Mononuclear cell (primary cell): ENCODE measurements around the gene SOAT2. TPM values are rescaled to one million over a fixed set of nuclear protein-coding genes. Genes with fewer than 3 reads are reported as not detected.

Source experiments
- H3K27me3 ChIP-seq: 2 replicates; pipeline ENCODE4 v1.6.0; 2011; ENCODE audit warnings: low read length, control low read depth; ENCODE audit not compliant: insufficient read depth
- H3K4me1 ChIP-seq: 2 replicates; pipeline ENCODE4 v1.5.1; 2011; ENCODE audit warnings: mild to moderate bottlenecking, low read length, control low read depth; ENCODE audit not compliant: insufficient read depth
- H3K4me3 ChIP-seq: 2 replicates; pipeline ENCODE4 v1.5.1; 2011; ENCODE audit warnings: mild to moderate bottlenecking, low read length, moderate library complexity
- H3K9me3 ChIP-seq: 2 replicates; pipeline ENCODE4 v1.5.1; 2011; ENCODE audit warnings: low read depth, mild to moderate bottlenecking, control low read depth, low read length
- total RNA-seq: library from RNA; depleted of rRNA; stranded (reverse); fragments of >200 nt; gene quantifications from one replicate; pipeline ENCODE4 v1.2.3, GENCODE V29; 2012

The SOAT2 gene
- total RNA-seq, 1 donor, result 0.21 TPM

DNA sequence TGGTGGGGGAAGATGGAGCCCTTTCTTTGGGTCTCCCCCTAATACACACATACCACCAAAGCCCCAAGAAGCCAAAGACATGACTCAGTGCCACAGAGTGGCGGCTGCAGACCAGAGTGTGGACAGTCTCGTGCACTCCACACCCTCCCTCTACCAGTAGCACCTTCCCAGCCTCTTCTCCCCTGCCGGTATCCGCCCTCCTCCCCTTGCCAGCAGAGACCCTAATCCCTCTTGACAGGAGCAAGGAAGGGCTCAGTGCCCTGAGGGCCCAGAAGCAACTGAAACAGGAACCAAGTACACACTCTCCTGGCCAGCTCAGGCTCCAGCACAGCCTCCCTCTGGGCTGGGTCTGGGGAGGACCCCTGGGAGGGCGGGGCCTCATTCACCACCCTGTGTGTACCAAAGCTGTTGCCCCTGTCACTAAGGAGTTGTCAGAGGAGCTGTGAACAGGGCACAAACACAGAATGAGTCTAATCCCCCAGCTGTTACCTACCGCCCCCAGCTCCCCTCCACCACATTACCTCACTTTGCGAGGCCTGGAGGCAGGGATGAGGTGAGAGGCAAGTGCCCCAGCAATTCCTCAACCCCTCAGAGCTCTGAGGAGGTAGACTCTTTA is 32.3 kb upstream of the SOAT2 start:
- H3K27me3 ChIP-seq, result no peaks in the 10 kb centered on the region
- peaks cover 25% of the 10 kb centered on the region for H3K4me1 ChIP-seq
- no peaks in the 10 kb centered on the region for H3K9me3 ChIP-seq
- no peak overlapping the region for H3K4me3 ChIP-seq

- no peak overlapping the region for H3K4me3 ChIP-seq
- H3K9me3 ChIP-seq, result no peaks in the 10 kb centered on the region
- peaks cover 25% of the 10 kb centered on the region for H3K4me1 ChIP-seq
- H3K27me3 ChIP-seq, result no peaks in the 10 kb centered on the region
Observed at GRCh38 chr12:53071591-53072551, 31.4 kb upstream of the SOAT2 start.

- H3K4me1 ChIP-seq, result peaks cover 41% of the 10 kb centered on the region
- no peak overlapping the region for H3K4me3 ChIP-seq
- H3K27me3 ChIP-seq, result no peaks in the 10 kb centered on the region
- H3K9me3 ChIP-seq, result no peaks in the 10 kb centered on the region
Observed at GRCh38 chr12:53073881-53074280, 29.4 kb upstream of the SOAT2 start.

DNA sequence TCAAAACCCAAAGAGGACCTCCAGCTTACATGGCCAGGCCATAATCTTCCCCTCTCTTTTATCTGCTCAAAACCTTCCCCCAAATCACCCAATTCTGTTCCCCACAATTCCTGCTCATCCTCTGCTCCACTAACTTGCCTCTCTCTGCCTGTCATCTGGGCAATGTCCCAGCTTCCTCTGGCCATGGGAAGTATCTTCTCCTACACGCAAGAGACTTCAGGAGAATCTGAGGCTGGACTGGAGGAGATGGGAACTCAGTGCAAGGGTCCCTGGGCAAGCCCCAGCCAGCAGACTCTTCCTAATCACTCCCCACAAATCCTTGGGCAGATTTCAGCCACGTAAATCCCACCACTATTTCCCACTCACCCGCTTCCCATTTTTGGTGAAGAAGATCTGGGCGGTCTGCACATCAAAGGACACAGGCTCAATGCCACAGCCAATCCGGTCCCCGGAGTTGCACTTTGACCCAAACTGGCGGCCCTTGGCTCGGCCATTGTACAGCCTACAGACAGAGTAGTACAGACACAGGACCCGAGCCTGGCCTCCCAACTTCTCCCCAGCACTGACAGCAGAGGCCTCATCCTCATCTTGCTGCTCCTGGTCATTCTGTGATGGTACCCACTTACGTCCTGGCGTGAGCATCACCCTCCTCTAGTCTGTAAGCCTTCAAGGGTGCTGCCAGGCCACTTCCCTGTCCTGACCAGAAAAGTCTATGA is 28.8 kb upstream of the SOAT2 start:
- no peaks in the 10 kb centered on the region for H3K27me3 ChIP-seq
- no peak overlapping the region for H3K4me3 ChIP-seq
- H3K9me3 ChIP-seq, result no peaks in the 10 kb centered on the region
- H3K4me1 ChIP-seq, result peaks cover 41% of the 10 kb centered on the region

DNA sequence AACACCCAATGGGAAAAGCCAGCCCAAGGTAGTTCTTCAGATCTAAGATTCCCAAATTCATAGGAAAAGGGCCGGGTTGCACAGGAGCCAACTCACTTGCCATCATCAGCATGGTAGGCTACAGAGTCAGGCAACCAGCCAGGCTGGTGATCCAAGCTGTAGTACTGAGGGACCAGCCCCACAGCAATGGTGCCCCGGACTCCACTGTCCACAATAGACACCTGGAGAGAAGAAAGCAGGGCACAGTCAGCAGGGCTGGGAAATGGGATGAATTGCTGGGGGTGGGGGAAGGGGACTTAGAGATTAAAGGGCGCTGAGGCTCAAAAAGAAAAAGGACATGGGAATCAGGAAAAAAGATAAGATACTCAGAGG is 28.3 kb upstream of the SOAT2 start:
- Histone ChIP-seq H3K27me3 (no peaks in the 10 kb centered on the region), H3K4me3 (no peak overlapping the region), H3K9me3 (no peaks in the 10 kb centered on the region), H3K4me1 (peaks cover 45% of the 10 kb centered on the region)

- H3K27me3 ChIP-seq, result no peaks in the 10 kb centered on the region
- no peaks in the 10 kb centered on the region for H3K9me3 ChIP-seq
- peaks cover 42% of the 10 kb centered on the region for H3K4me1 ChIP-seq
- no peak overlapping the region for H3K4me3 ChIP-seq
Observed at GRCh38 chr12:53076461-53076860, 26.8 kb upstream of the SOAT2 start.

GRCh38 chr12:53077030-53077429 is 26.3 kb upstream of the SOAT2 start:
- H3K27me3 ChIP-seq, result no peaks in the 10 kb centered on the region
- H3K4me1 ChIP-seq, result peaks cover 40% of the 10 kb centered on the region
- H3K9me3 ChIP-seq, result no peaks in the 10 kb centered on the region
- no peak overlapping the region for H3K4me3 ChIP-seq

- Histone ChIP-seq H3K4me1 (peaks cover 25% of the 10 kb centered on the region), H3K9me3 (no peaks in the 10 kb centered on the region), H3K4me3 (peak overlapping the region; percentile 62), H3K27me3 (no peaks in the 10 kb centered on the region)
Observed at GRCh38 chr12:53078425-53079225, 24.7 kb upstream of the SOAT2 start.

DNA sequence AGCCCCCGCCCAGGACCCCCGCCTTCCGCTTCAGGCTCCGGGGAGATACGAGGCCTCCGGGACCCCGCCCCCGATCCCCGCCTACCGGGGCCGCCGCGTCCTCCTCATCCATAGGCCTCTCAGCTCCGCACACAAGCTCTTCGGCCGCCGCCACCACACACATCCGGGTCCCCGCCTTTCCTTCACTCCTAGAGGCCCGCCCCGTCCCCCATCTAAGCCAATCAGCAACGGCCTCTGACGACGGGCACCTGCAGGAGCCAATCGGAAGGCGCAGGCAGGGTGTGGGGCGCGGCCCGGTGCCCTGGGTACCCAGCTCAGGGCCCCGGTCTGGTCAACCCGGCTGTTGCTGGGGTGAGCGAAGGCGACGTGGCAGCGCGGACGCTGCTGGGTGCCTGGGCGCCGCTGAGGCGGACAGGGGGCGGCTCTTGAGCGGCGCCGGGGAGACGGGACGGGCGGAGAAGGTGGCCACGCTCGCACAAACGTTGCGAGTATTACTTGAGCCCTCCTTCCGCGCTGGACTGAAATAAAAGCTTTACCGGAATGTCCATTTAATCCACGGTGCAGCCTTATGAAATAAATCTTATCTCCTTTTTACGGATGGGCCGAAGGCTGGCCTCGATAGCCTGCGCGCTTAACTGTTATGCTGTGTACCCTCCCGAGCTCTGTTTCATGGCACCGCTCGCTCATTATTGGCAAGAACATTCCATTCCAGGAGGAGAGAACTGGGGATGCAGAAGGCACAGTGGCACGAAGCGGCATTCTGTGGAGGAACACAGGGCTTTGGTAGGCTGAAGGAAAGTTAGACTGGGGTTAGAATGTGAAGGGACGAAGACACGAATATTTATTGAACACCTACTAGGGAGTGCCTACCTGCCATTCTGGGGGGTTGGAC is 23.8 kb upstream of the SOAT2 start, which contains the start of gene SPRYD3:
SPRYD3 (minus strand) TSS at position 165 of the 892 bp plus-strand sequence; CDS start at position 108, 57 bp downstream.
- H3K27me3 ChIP-seq, result no peaks in the 10 kb centered on the region
- no peaks in the 10 kb centered on the region for H3K9me3 ChIP-seq
- peaks cover 21% of the 10 kb centered on the region for H3K4me1 ChIP-seq
- peak within 1 kb of the TSS; percentile 62 for H3K4me3 ChIP-seq

GRCh38 chr12:53082637-53083175 is 20.6 kb upstream of the SOAT2 start:
- Histone ChIP-seq H3K9me3 (no peaks in the 10 kb centered on the region), H3K27me3 (no peaks in the 10 kb centered on the region), H3K4me3 (no peak overlapping the region), H3K4me1 (peaks cover 17% of the 10 kb centered on the region)

DNA sequence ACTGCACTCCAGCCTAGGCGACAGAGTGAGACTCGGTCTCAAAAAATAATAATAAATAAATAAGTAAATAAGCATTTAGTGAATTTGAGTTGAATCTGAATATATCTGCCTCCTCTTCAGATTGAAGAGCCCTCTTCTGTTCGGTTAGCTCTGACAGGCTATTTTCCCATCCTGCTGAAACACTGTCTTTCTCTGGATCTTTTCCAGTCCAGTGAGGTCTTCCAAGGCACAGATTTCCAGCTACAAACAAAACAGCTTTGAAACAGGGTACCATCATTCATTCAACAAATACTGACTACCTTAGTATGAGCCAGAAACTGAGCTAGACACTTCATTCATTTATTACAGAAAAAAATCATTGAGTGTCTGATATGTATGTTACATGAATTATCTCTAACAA is 16.9 kb upstream of the SOAT2 start:
- no peaks in the 10 kb centered on the region for H3K27me3 ChIP-seq
- no peaks in the 10 kb centered on the region for H3K9me3 ChIP-seq
- H3K4me1 ChIP-seq, result no peaks in the 10 kb centered on the region
- no peak overlapping the region for H3K4me3 ChIP-seq

- Histone ChIP-seq H3K4me3 (no peak overlapping the region), H3K4me1 (peaks cover 10% of the 10 kb centered on the region), H3K27me3 (no peaks in the 10 kb centered on the region), H3K9me3 (no peaks in the 10 kb centered on the region)
Observed at GRCh38 chr12:53090105-53090504, 13.2 kb upstream of the SOAT2 start.

- Histone ChIP-seq H3K9me3 (no peaks in the 10 kb centered on the region), H3K27me3 (no peaks in the 10 kb centered on the region), H3K4me1 (peaks cover 10% of the 10 kb centered on the region), H3K4me3 (no peak overlapping the region)
Observed at GRCh38 chr12:53090554-53090953, 12.7 kb upstream of the SOAT2 start.
